HepG2 (cell line): ENCODE data around the gene SETD1A. TPM values are rescaled to one million over a fixed set of nuclear protein-coding genes. Genes with fewer than 3 reads are reported as not detected.
A peak's percentile ranks its signal among the peaks of the same experiment; 100 is the strongest.

ENCODE experiments used
- ARNT ChIP-seq: fragments of 450-650 bp; IDR thresholded peaks from 2 replicates; pipeline ENCODE4 v1.6.1; 2017
- DNMT3B ChIP-seq: conservative IDR thresholded peaks from 2 replicates; pipeline ENCODE4 v1.6.1; 2016; ENCODE audit warnings: missing biosample characterization, control low read depth
- MTA1 ChIP-seq: sonication (generic); formaldehyde crosslinking; IDR thresholded peaks from 2 replicates; pipeline ENCODE4 v1.4.0; 2020; ENCODE audit warnings: missing genetic modification reagents, mild to moderate bottlenecking, borderline replicate concordance
- NAIF1 ChIP-seq: sonication (generic); formaldehyde crosslinking; IDR thresholded peaks from 2 replicates; pipeline ENCODE4 v1.5.0; 2020; ENCODE audit warnings: mild to moderate bottlenecking, missing genetic modification reagents, borderline replicate concordance
- NR2F2 ChIP-seq: IDR thresholded peaks from 2 replicates; pipeline ENCODE4 v1.6.1; 2012; ENCODE audit warnings: low read depth, inconsistent platforms, borderline replicate concordance
- ONECUT2 ChIP-seq: sonication (generic); formaldehyde crosslinking; IDR thresholded peaks from 2 replicates; pipeline ENCODE4 v1.4.0; 2020; ENCODE audit warnings: missing genetic modification reagents
- SATB2 ChIP-seq: sonication (generic); formaldehyde crosslinking; IDR thresholded peaks from 2 replicates; pipeline ENCODE4 v1.5.0; 2020; ENCODE audit warnings: missing genetic modification reagents
- TAF15 ChIP-seq: fragments of 200-400 bp; formaldehyde crosslinking; IDR thresholded peaks from one replicate; pipeline ENCODE4 v1.6.1; 2018; ENCODE audit warnings: mild to moderate bottlenecking, low read depth, low read length; ENCODE audit not compliant: poor library complexity, severe bottlenecking
- ZC3H4 ChIP-seq: sonication (generic); formaldehyde crosslinking; IDR thresholded peaks from 2 replicates; pipeline ENCODE4 v1.4.0; 2020; ENCODE audit warnings: missing genetic modification reagents, borderline replicate concordance
- ZNF33B ChIP-seq: sonication (generic); formaldehyde crosslinking; IDR thresholded peaks from 2 replicates; pipeline ENCODE4 v1.5.1; 2020; ENCODE audit warnings: mild to moderate bottlenecking, missing genetic modification reagents
- ZNF44 ChIP-seq: sonication (generic); formaldehyde crosslinking; IDR thresholded peaks from 2 replicates; pipeline ENCODE4 v1.5.1; 2020; ENCODE audit warnings: mild to moderate bottlenecking, missing genetic modification reagents
- ZSCAN29 ChIP-seq: sonication (generic); formaldehyde crosslinking; conservative IDR thresholded peaks from 2 replicates; pipeline ENCODE4 v1.4.0; 2020; ENCODE audit warnings: mild to moderate bottlenecking, missing genetic modification reagents
- polyA plus RNA-seq, 8 experiments: library from polyadenylated mRNA; depleted of rRNA in 3 of 8; stranded (reverse) in 7 of 8; unstranded in 1 of 8; fragments of >200 nt; fragmentation: Illumina TruSeq in 4 of 8; extraction: Trizol in 4 of 8; gene quantifications; 2 replicates each; pipeline versions ENCODE4 v1.2.1 to v1.2.3, GENCODE V29; 2011 to 2016; ENCODE audit warnings: low read depth in 4 of 8, missing spikeins in 1 of 8, mixed read lengths in 1 of 8; ENCODE audit not compliant: insufficient read depth in 1 of 8
- total RNA-seq, 5 experiments: library from RNA; depleted of rRNA; stranded (reverse); fragments of >200 nt; fragmentation: Illumina TruSeq; extraction: Trizol; gene quantifications; 2 replicates each; pipeline ENCODE4 v1.2.3, GENCODE V29; 2016; ENCODE audit warnings: low read depth in 1 of 5
- TF ChIP-seq, protein P1 (sequence below): sonication (generic); formaldehyde crosslinking; IDR thresholded peaks from 2 replicates; pipeline ENCODE4 v1.8.0; 2022; ENCODE audit warnings: missing genetic modification reagents, mild to moderate bottlenecking, borderline replicate concordance
- TF ChIP-seq, protein P2 (sequence below): sonication (generic); formaldehyde crosslinking; IDR thresholded peaks from 2 replicates; pipeline ENCODE4 v1.9.0; 2021; ENCODE audit warnings: missing genetic modification reagents, borderline replicate concordance
- TF ChIP-seq, protein P3 (sequence below): sonication (generic); formaldehyde crosslinking; IDR thresholded peaks from 2 replicates; pipeline ENCODE4 v1.4.0; 2020; ENCODE audit warnings: missing genetic modification reagents, borderline replicate concordance
- TF ChIP-seq, protein P4 (sequence below): sonication (generic); formaldehyde crosslinking; IDR thresholded peaks from 2 replicates; pipeline ENCODE4 v1.5.1; 2020; ENCODE audit warnings: mild to moderate bottlenecking, missing genetic modification reagents, moderate library complexity
- TF ChIP-seq, protein P5 (sequence below): sonication (generic); formaldehyde crosslinking; IDR thresholded peaks from 2 replicates; pipeline ENCODE4 v1.4.0; 2020; ENCODE audit warnings: missing genetic modification reagents

Gene SETD1A
- total and polyA plus RNA-seq, 2 of the 13 experiments (the other 11 are each of a cell fraction or from before 2014, with no cell fraction given): 3.8 to 5.6 TPM

DNA sequence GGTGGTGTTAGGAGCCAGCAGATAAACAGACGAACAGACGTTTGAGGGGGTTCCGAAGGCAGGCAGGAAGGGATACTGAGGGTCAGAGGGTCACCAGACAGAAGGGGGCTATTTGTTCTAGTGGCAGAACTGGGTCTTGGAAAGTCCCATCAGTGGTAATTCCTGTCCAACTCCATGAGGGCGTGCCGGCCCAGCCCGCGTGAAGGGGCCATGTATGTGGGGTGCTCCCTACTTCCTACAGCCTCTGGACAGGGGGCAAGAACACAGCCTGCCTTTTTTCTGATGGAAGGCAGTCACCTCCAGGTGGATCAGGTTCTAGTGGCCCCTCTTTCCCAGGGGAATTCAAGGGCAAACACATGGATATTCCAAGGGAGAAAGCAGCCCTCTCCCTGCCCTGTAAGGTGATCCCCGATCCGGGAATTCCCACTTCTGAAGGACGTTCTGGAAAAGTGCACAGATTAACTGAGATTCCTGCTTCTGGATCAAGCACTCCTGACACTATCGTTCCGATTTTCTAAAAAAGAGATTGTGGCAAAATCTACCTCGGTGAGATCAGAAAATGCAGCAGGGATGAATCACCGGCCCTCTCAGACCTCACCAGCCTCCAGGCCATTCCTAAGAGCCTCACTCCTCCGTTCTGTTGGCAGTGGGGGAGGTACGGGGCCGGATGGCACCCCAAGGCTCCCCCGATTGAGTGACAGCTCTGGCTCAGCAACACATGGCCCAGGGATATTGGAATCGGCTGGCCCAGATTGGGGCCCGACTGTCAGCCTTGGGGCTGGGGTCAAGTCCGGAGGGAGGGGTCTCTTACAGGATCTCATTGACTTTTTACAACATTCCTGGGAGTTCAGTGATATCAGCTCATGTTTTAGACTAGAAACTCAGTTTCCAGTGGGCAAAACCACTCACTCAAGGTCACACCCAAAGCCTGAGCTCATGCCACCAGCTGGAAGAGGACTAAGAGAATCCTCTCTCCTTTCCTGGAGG, 40.5 kb downstream of the SETD1A start (continued):
- TF ChIP-seq, protein P1, sequence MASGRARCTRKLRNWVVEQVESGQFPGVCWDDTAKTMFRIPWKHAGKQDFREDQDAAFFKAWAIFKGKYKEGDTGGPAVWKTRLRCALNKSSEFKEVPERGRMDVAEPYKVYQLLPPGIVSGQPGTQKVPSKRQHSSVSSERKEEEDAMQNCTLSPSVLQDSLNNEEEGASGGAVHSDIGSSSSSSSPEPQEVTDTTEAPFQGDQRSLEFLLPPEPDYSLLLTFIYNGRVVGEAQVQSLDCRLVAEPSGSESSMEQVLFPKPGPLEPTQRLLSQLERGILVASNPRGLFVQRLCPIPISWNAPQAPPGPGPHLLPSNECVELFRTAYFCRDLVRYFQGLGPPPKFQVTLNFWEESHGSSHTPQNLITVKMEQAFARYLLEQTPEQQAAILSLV (CRISPR knock-in tag): no peak
- TF ChIP-seq NAIF1 (CRISPR knock-in tag): no peak; the same call in none of the 2 replicates
- TF ChIP-seq, protein P2, sequence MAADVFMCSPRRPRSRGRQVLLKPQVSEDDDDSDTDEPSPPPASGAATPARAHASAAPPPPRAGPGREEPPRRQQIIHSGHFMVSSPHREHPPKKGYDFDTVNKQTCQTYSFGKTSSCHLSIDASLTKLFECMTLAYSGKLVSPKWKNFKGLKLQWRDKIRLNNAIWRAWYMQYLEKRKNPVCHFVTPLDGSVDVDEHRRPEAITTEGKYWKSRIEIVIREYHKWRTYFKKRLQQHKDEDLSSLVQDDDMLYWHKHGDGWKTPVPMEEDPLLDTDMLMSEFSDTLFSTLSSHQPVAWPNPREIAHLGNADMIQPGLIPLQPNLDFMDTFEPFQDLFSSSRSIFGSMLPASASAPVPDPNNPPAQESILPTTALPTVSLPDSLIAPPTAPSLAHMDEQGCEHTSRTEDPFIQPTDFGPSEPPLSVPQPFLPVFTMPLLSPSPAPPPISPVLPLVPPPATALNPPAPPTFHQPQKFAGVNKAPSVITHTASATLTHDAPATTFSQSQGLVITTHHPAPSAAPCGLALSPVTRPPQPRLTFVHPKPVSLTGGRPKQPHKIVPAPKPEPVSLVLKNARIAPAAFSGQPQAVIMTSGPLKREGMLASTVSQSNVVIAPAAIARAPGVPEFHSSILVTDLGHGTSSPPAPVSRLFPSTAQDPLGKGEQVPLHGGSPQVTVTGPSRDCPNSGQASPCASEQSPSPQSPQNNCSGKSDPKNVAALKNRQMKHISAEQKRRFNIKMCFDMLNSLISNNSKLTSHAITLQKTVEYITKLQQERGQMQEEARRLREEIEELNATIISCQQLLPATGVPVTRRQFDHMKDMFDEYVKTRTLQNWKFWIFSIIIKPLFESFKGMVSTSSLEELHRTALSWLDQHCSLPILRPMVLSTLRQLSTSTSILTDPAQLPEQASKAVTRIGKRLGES: no peak
- no peak for TF ChIP-seq ZNF44 (CRISPR knock-in tag)
- no peak for TF ChIP-seq ARNT
- TF ChIP-seq MTA1 (CRISPR knock-in tag): 0 out of 2 replicates have a peak, but pooled peaks have one; percentile 22
- TF ChIP-seq, protein P3, sequence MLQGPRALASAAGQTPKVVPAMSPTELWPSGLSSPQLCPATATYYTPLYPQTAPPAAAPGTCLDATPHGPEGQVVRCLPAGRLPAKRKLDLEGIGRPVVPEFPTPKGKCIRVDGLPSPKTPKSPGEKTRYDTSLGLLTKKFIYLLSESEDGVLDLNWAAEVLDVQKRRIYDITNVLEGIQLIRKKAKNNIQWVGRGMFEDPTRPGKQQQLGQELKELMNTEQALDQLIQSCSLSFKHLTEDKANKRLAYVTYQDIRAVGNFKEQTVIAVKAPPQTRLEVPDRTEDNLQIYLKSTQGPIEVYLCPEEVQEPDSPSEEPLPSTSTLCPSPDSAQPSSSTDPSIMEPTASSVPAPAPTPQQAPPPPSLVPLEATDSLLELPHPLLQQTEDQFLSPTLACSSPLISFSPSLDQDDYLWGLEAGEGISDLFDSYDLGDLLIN (CRISPR knock-in tag): no peak
- TF ChIP-seq NR2F2: 0 out of 2 replicates have a peak, but pooled peaks have one; percentile 40
- TF ChIP-seq, protein P4, sequence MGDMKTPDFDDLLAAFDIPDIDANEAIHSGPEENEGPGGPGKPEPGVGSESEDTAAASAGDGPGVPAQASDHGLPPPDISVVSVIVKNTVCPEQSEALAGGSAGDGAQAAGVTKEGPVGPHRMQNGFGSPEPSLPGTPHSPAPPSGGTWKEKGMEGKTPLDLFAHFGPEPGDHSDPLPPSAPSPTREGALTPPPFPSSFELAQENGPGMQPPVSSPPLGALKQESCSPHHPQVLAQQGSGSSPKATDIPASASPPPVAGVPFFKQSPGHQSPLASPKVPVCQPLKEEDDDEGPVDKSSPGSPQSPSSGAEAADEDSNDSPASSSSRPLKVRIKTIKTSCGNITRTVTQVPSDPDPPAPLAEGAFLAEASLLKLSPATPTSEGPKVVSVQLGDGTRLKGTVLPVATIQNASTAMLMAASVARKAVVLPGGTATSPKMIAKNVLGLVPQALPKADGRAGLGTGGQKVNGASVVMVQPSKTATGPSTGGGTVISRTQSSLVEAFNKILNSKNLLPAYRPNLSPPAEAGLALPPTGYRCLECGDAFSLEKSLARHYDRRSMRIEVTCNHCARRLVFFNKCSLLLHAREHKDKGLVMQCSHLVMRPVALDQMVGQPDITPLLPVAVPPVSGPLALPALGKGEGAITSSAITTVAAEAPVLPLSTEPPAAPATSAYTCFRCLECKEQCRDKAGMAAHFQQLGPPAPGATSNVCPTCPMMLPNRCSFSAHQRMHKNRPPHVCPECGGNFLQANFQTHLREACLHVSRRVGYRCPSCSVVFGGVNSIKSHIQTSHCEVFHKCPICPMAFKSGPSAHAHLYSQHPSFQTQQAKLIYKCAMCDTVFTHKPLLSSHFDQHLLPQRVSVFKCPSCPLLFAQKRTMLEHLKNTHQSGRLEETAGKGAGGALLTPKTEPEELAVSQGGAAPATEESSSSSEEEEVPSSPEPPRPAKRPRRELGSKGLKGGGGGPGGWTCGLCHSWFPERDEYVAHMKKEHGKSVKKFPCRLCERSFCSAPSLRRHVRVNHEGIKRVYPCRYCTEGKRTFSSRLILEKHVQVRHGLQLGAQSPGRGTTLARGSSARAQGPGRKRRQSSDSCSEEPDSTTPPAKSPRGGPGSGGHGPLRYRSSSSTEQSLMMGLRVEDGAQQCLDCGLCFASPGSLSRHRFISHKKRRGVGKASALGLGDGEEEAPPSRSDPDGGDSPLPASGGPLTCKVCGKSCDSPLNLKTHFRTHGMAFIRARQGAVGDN (CRISPR knock-in tag): peak; percentile 50
- no peak for TF ChIP-seq DNMT3B (CRISPR knock-in tag)
- TF ChIP-seq, protein P5, sequence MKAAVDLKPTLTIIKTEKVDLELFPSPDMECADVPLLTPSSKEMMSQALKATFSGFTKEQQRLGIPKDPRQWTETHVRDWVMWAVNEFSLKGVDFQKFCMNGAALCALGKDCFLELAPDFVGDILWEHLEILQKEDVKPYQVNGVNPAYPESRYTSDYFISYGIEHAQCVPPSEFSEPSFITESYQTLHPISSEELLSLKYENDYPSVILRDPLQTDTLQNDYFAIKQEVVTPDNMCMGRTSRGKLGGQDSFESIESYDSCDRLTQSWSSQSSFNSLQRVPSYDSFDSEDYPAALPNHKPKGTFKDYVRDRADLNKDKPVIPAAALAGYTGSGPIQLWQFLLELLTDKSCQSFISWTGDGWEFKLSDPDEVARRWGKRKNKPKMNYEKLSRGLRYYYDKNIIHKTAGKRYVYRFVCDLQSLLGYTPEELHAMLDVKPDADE (CRISPR knock-in tag): no peak
- peak; percentile 47; the same call in 1 of the 2 replicates for TF ChIP-seq ZC3H4 (CRISPR knock-in tag)
- no peak for TF ChIP-seq SATB2 (CRISPR knock-in tag)
- TF ChIP-seq ZSCAN29 (CRISPR knock-in tag): no peak
- peak; percentile 69; the same call in 1 of the 2 replicates for TF ChIP-seq ZNF33B
- TF ChIP-seq ONECUT2 (CRISPR knock-in tag): no peak
- TF ChIP-seq TAF15: no peak
